T-helper 1 cell (primary cell): ENCODE measurements around the gene NOX4.
"Not testable (repeated sequence)": the region's sequence is repeated elsewhere in the genome, so short reads cannot be mapped to it uniquely, and the experiment has no call there.

ENCODE experiments used
- DNase-seq, 5 donors: peaks; one replicate each; pipeline ENCODE4 v3.0.0-alpha.2; 2012 to 2020

NOX4 gene

DNA sequence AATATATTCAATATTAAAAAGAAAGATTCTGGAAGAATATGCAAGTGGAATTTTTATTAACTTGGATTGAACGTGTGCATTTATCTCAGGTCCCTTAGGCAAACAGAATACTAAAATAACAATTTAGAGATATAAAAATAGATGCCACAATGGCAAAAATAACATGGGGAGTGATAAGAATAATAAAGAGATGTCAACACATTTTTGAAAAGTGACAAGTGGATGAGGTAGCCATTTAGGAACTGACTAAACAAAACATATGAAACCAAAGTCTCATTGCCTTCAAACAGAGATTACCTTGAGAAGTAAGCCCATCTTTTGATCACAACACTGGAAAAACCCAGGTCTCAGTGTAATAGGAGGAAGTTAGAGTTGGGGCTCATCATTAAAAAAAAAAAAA lies 112.2 kb downstream of the NOX4 start:
- not testable (repeated sequence) for DNase-seq

DNA sequence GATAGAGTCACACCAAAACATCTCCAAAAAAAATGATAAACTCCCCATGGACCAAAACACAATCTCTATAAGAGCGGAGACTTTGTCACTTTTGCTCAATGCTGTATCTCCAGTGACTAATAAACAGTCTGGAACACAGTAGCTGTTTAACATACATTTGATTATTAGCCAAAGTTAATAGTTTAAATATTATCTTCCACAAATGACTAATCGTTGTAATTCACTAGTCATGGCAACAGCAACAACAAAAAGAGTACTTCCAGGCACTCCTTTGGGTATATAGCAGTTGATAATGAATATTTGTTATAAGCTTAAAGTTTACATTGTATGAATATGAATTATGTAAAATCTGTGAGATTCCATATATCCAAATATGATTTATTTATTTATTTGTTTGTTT lies 121.8 kb downstream of the NOX4 start:
- DNase-seq = not testable (repeated sequence)

DNA sequence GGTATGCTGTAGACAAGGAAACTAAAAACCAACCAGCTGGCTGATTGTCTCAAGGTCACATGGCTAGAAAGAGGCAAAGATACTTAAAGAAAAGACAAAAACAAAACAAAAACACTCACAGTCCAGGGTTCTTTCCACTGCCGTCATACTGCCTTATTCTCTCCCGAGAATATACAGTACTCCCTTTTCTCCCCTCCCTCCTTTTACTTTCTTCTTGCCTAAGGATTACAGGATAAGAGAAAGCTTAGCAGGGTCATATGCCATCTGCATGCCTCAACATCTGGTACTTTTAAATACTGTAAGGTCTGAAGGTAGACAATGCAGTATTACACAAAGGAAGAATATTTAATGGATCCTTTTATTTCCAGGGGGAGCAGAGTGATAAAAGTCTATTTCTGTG lies 126.3 kb downstream of the NOX4 start:
- DNase-seq = not testable (repeated sequence)

DNA sequence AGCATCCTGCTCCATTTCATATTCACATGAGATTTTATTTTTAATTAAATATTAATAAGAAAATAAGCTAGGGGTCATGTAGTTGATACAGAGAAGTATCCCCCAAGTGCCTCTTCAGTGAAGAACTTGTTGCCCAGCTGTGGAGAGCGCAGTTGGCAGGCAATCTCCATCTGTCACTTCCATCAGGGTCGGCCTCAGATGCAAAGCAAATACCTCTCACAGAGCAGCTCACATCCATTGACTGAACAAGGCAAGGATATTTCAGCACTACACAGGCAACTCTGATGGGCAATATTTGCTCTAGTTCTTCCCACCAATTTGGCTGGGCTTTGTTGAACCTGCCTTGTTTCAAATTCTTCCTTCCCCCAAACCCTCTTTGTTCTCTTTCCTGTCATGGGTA lies 129.4 kb downstream of the NOX4 start:
- no peak for DNase-seq

DNA sequence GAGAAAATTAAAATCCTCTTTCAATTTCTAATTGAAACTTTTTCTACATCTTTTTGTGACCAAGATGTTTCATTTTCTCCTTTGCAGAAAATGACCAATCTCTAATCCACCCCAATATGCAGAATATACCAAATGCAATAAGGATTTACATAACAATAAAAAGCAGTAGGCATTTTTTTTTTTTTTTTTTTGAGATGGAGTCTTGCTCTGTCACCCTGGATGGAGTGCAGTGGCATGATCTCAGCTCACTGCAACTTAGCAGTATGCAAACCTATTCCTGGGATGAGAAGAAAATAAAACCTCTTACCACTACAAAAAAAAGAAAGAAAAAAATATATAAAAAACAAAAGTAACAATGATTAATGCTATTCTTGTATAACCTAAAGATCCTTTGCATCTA lies 132.0 kb downstream of the NOX4 start:
- not testable (repeated sequence) for DNase-seq

DNA sequence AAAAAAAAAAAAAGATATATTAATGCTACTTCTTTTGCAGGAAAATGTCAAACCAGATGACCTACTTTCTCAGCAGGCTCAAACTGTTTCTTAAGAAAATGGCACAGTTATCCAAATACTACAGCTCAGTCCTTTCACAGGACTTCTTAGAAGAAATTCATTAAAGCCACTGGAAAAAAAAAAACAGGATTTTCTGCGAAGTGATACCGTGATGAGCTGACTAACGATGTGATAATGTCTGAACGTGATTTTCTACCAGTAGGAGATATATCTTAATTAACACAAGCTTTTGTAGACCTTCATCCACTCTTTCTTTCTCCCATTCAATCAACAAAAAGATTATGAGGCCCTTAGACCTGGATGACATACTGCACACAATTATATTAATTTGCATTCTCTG lies 132.4 kb downstream of the NOX4 start:
- DNase-seq = no peak

DNA sequence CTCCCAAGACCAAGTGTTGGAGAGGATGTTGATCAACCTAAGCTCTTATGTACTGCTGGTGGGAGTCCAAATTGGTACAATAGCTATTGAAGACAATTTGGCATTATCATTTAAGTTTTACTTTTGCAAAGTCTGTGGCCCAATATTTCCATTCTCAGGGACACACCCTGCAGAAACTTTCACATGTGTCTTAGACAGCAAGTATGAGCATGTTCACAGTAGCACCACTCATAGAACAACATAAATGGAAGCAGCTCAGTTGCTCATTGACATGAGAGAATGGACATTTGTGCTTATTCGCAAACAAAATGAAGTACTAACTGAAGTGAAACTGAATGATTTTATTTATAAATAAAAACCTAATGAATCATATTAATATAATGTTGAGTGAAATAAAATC lies 135.5 kb downstream of the NOX4 start:
- no peak for DNase-seq

DNA sequence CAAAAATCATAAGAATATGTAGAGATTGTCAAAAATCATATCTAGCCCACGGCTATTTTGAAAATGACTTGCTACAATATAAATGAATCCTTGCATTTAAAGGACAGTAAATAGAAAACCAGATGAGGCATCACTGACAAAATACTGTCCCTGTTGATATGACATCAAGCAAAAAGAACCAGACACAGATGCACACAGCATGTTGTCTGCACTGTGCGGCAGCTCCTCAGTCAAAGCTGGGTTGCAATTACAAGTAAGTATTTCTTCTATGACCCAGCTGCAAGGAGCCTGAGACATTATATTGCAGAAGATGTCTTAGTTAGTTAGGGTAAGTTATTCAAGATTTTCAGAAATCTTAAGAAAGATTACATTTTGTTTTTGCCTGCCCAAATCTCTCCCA lies 136.7 kb downstream of the NOX4 start:
- not testable (repeated sequence) for DNase-seq

DNA sequence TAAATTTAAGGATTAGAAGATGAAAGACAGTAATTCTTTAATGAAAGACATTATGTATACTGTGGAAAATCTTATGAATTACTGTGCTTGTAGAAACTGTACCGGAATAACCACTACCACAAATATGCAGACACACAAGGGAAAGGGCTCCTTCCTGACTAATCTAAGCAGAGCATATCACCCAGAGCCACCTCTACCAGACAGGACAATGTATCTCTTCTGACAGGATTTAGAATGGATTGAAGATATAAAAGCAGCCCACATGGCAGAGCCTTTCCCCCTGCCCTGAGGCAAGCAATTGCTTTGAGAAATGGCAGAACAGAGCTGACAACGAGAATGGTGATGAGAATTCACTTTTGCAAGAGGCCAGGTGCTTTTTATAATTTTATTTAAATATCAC lies 144.1 kb downstream of the NOX4 start:
- no peak for DNase-seq

DNA sequence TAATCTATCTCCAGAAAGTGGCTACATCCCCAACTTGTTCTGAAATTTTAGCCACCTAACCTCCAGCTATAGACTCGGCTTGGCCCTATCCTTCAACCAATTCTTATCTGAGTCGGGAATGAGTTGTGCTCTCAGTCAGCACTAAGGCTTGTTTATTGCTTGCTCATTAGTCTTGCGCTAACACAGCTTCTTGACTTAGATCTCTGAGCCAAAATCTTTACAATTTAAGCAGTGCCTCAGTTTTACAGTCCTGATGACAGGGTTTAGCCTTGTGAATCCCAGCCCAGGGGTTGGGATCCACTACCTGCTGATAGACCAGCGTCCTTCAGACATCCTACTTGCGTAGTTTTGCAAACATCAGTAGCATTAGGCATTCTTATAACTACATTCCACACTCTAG lies 144.6 kb downstream of the NOX4 start:
- DNase-seq = no peak

DNA sequence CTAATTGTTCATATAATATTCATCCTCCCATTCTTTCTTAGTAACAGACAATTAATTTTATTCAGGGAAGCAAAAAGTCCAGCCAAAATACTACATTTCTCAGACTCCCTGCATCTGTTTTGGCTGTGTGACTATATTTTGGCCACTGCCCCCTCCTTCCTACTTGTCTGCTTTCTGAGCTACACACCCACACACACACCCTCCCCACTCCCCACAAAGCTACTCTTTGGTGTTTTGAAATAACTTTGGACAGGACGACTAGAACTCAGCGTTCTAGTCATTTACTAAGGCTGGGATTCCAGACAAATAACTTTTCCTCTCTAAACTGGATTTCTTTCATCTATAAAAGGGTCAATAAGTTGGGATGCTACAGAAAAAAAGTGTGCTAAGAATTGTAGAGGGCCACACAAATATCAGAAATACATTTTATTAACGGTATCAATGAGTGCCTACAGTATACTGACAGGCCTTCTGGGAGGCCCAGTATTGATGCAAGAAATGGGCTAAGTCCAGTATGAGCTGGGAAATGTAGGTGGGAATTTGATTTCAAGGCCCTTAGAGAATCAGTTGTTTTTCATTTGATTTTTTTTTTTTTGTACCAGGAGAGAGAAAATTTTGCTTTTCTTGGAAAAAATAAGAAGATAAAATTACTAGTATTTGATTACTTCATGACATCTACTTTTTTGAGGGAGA lies 148.1 kb downstream of the NOX4 start:
- not testable (repeated sequence) for DNase-seq

DNA sequence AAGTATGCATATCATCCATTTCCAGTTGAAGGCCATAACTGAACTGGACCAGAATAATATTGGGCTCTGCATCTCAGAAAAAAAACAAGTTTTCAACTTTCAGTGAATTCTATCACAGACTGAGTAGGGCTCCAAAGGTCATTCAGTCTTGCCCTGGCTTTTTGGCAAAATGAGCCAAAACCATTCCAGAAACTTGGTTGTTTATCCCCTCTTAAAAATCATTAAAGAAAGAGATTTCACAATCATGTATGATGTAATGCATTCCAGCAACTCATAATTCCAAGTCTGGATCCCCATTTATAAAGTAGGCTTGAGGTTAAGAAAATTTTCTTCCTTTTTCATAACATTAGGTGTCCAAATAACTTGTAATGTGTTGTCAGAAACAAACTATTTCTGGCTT lies 150.7 kb downstream of the NOX4 start:
- DNase-seq = not testable (repeated sequence)

DNA sequence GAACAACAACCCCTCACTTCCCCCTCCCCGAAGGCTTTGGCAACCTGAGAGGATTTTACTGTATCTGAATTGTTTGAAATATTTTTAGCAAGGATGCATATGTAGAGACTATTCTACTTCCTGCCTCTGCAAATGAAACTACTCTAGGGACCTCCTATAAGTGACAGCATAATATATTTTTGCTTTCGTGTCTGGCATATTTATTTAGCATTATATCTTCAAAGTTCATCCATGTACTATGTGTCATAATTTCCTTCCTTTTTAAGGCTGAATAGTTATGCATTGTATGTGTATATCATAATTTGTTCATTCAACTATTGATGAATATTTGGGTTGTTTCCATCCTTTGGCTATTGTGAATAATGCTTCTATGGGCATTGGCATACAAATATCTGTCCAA lies 153.1 kb downstream of the NOX4 start:
- not testable (repeated sequence) for DNase-seq

DNA sequence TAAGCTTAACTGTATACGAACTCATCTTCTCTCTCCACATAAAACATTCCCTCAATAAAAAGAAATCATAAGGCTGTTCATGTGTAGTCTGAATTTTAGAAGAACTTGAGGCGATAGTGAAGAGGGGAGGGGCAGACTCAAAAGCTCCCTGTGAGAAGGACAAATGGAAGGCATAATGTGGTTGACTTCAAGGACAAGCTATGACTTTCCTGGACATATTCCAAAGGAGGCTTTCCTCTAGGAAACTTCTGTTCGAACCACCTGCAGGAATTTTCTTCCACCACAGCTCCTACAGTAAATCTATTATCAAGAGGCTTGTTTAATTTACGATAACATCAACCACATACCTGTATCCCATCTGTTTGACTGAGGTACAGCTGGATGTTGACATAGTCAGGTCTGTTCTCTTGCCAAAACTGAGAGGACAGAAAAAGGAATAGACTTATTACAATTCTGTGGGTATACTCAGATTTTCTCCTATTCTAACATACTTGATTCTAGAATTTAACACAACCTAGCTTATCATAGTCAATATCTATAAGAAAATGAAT lies 154.0 kb downstream of the NOX4 start:
- DNase-seq = not testable (repeated sequence)

DNA sequence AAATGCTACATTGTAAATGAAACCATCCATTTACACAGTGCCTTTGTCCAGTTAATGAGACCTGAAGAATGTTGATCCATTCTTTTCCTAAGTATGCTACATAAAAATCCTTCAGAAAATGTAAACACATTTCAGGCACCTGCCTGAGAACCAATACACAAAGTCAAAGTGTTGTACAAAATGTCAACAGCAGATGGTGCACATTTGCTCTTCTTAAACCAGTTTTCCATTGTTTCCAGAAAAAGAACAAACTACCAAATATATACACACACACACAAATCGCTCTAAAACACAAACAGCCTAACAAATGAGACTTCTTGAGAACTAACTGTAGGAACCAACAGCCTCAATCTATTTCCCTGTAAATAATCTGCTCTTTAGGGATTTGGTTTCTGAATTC lies 157.5 kb downstream of the NOX4 start:
- not testable (repeated sequence) for DNase-seq

DNA sequence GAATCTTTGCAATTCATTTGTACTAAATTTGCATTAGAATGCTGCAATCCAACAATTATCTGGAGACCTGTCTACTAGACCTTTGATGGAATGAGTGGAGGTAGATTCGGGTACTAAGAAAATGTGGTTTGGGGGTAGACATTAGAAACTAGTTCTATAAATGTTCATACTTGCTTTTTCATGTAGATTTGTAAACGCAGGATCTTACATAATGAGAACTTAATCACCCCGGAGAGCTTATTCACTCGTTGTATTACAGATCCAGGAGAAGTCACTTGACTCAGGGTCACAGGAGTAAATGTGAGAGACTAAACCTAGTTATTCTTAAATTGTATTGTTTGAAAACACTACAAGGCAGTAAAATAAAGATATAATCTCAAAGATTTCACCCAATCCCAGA lies 159.2 kb downstream of the NOX4 start:
- not testable (repeated sequence) for DNase-seq

DNA sequence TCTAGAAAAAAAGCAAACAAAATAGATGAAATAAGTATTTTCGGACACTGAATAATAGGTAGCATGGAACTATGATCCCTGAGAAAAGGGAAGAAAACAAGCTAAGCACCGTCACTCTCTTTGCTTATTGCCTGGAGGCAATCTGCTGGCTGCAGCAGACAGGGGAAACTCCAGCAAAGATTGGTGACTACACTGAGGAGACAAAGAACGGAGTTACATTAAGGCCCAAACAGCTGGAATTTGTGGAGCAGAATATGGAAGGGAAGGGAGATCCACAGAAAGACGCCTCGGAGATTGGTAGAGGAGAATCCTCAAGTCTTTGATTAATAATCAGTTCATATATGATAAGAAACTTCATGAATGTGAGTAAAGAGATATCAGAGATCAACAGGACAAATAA lies 163.3 kb downstream of the NOX4 start:
- DNase-seq = no peak

DNA sequence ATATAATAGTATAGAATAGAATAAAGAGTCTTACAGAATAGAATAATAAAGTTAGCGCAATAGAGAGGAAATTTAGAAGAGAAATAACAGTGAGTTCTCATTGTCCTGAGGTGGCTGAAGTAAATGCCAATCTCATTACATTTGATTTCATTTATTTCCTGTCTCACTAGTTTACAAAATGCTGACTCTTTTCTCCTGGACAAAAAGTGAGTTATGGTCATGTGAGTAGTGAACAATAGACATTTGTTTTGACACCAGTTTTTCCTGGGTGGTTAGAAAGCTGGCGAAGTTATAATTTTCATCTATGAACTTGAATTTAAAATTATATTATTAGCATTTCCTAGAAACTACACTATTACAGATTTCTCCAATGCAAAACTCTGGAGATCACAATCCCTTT lies 169.8 kb downstream of the NOX4 start:
- no peak for DNase-seq

DNA sequence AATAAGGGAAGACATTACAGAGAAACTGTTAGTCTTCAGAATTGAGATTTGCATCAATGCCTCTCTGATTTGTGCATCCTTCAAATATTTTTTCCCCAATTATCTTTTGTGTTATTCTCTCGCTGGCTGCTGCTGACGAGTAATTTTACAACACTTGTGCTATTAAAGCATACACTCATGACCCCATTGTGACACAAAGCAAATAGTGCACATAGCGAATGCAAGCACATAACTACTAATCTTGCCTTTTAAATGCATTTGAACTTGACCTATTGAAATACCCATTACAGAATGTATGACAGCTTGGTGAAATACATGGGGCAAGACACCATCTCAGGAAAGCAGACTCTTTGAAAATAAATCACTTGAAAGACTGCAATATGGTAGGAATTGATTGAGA lies 180.6 kb downstream of the NOX4 start:
- DNase-seq = not testable (repeated sequence)

DNA sequence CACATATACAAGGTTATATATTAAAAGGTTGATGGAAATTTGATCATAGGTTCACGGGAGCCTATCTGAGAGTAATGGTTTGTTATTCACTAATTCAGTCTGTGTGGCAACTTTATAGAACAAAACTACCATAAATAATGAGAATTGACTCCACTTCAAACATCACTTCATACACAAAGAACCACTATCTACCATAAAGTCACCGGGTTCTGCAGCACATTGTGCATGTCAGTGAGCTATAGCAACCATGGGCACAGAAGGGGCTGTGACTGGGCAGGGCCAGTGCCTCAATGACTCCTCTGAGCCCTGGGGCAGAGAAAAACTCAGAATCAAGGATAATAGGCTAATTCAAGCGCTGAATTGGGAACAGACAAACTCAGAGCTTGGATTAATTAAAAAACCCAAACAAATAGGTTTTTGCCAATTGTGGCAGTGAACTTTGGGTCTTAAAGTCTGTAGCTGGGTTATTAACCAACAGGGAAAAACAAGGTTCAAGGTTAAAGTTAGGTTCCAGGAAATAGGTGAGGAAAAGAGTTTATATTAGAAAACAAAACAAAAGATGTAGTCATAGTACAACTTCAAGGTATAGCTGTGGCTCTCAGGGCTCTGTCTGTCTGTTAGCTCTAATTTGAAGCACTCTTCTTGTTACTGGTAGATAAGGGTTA lies 181.7 kb downstream of the NOX4 start:
- not testable (repeated sequence) for DNase-seq

DNA sequence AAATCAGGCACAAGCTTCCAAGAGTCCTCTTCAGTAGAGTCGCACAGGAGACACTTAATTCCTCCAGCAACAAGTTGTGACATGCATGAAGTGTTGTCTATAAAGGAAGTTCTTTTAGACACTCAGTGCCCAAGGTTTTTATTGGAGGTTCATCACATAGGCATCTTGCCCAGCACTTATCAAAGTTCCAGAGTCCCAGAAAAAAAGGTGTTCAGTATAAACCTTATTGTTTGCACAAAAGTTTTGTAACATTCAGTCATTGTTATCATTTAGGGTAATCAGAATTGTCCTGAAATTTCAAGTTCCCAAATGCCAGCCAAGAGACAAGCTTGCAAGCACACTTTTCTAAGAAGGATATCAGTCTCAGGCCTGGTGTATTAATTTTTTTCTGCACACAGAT lies 182.9 kb downstream of the NOX4 start:
- not testable (repeated sequence) for DNase-seq

DNA sequence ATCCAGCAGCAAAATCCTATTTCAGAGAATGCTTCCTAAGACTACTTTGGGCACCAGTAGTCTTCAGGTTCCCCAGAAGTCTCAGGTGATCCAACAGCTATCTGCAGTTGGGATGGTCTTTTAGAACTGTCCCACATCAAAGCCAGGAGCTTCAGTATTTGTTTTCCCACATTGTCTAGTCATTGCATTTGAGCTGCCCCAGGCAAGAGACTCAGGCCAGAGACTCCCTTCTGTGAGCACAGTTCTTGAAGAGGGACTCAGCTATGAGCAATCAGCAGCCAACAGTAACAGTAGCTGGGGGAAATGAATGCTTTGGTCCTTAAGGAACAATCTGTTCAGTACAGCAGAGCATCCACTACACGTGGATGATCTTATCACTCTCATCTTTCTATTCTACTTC lies 188.1 kb downstream of the NOX4 start:
- DNase-seq = not testable (repeated sequence)

DNA sequence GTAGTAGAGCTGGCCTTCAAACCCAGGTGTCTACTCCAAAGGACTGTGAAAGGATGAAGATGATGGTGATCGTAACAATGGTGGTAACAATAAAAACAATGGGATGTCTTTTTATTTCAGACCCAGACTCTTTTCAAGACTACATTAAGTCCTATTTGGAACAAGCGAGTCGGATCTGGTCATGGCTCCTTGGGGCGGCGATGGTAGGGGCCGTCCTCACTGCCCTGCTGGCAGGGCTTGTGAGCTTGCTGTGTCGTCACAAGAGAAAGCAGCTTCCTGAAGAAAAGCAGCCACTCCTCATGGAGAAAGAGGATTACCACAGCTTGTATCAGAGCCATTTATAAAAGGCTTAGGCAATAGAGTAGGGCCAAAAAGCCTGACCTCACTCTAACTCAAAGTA lies 196.2 kb downstream of the NOX4 start:
- DNase-seq = not testable (repeated sequence)

DNA sequence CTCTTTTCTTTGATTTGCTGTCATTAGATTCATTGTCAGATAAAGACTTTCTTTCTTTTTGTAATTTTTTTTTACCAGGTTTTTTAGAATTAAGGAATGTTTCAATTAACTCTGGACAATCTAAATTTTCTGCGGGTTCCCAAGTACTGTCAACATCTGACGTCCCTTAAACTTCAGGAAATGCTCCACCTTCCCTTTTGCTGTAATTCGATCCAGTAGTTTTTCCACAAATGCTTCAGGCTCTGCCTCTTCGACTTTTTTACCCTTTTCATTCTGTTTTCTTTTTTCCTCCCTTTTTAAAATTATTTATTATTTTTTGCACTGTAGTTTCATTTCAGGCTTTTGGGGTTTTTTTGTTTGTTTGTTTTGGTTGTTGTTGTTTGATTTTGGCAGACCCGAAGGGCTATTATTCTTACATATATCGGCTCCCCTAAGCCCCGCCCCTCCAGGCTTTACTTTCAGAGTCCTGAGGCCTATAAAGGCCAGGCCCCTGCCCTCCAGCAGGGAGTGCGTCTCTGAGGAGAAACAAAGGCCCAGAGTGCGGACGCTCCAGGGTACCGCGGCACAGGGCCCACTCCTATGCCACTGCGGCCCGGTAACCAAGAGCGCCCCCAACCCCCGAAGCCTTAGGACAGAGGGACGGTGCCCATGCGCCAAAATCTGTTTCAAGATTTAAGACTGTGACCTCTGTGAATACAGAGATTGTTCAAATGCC lies 197.1 kb downstream of the NOX4 start:
- no peak for DNase-seq
